Parathyroid adenoma (tissue), 2 donors: ENCODE results near the gene ZNF565.
A peak's percentile ranks its signal among the peaks of the same experiment; 100 is the strongest.

Experiments
- H2AFZ ChIP-seq: fragments of 300-600 bp; sonication (generic); one replicate; pipeline ENCODE4 v1.7.0; 2017; ENCODE audit warnings: antibody characterized with exemption, mild to moderate bottlenecking
- H3K27ac ChIP-seq: fragments of 300-600 bp; sonication (generic); one replicate; pipeline ENCODE4 v1.7.0; 2017
- H3K27me3 ChIP-seq: fragments of 300-600 bp; sonication (generic); one replicate; pipeline ENCODE4 v1.7.0; 2017; ENCODE audit warnings: low read length; ENCODE audit not compliant: control insufficient read depth, insufficient read depth
- H3K36me3 ChIP-seq: fragments of 300-600 bp; sonication (generic); one replicate; pipeline ENCODE4 v1.7.0; 2017; ENCODE audit warnings: low read length; ENCODE audit not compliant: control insufficient read depth, insufficient read depth
- H3K4me1 ChIP-seq: fragments of 300-600 bp; sonication (generic); one replicate; pipeline ENCODE4 v1.7.0; 2017; ENCODE audit warnings: control low read depth
- H3K4me2 ChIP-seq: fragments of 300-600 bp; sonication (generic); one replicate; pipeline ENCODE4 v1.7.0; 2017; ENCODE audit warnings: low read length
- H3K4me3 ChIP-seq: fragments of 300-600 bp; sonication (generic); one replicate; pipeline ENCODE4 v1.7.0; 2017; ENCODE audit warnings: low read depth, low read length
- H3K79me2 ChIP-seq: fragments of 300-600 bp; sonication (generic); one replicate; pipeline ENCODE4 v1.7.0; 2017; ENCODE audit warnings: control low read depth
- H3K9ac ChIP-seq: fragments of 300-600 bp; sonication (generic); one replicate; pipeline ENCODE4 v1.7.0; 2017; ENCODE audit warnings: mild to moderate bottlenecking
- H3K9me3 ChIP-seq: fragments of 300-600 bp; sonication (generic); one replicate; pipeline ENCODE4 v1.7.0; 2017; ENCODE audit warnings: low read length; ENCODE audit not compliant: control insufficient read depth
- TF ChIP-seq, protein P1 (sequence below): fragments of 300-600 bp; sonication (generic); IDR thresholded peaks from one replicate; pipeline ENCODE4 v1.7.0; 2017; ENCODE audit warnings: antibody characterized with exemption, mild to moderate bottlenecking
- donor health status: primary hyperparathyroidism.

The ZNF565 gene

DNA sequence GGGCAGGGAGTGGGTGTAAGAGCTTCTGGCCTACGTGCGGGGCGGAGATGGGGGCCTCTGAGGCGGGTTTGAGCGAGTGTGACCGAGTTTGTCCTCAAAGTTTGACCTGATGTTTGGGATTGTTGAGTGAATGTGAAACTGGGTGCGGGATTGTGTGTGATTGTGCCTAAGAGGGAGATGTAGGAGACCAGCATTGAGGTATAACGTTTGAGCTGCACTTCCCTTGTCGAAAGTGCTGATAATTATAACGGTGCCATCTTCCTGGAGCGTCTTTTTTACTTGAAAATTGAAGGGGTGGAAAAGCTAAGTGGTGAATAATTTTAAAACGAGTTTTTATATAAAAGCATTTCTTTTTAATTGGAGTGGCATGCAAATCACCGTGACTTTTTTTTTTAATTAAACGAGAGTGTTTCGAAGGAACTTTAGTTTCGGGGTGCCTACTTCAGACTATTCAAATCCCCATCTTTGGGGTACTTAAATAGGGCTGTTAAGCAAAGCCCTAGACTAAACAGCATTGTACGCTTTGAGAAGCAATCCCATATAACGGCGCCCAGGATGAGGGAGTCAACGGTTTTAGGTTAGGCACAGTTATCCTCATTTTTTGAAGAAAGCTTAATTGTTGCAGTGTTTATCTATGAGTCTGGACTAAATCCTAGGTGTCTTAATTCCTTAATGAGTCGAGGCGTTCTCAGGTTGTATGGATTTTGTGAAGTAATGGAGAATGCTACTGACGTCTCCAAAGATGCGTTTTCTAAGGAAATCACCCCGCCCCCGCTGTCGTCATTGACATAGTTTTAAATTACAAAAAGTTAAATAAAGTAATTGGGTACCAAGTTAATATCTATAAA lies 1.0 kb upstream of the ZNF565 start:
- H3K4me1 ChIP-seq: peaks cover 5% of the 10 kb centered on the region
- no peaks in the 10 kb centered on the region for H3K27me3 ChIP-seq
- peak overlapping the region; percentile 83 for H3K4me3 ChIP-seq
- peak overlapping the region; percentile 68 for H3K9ac ChIP-seq
- peak overlapping the region; percentile 89 for H3K27ac ChIP-seq
- no peaks in the 10 kb centered on the region for H3K36me3 ChIP-seq
- TF ChIP-seq, protein P1, sequence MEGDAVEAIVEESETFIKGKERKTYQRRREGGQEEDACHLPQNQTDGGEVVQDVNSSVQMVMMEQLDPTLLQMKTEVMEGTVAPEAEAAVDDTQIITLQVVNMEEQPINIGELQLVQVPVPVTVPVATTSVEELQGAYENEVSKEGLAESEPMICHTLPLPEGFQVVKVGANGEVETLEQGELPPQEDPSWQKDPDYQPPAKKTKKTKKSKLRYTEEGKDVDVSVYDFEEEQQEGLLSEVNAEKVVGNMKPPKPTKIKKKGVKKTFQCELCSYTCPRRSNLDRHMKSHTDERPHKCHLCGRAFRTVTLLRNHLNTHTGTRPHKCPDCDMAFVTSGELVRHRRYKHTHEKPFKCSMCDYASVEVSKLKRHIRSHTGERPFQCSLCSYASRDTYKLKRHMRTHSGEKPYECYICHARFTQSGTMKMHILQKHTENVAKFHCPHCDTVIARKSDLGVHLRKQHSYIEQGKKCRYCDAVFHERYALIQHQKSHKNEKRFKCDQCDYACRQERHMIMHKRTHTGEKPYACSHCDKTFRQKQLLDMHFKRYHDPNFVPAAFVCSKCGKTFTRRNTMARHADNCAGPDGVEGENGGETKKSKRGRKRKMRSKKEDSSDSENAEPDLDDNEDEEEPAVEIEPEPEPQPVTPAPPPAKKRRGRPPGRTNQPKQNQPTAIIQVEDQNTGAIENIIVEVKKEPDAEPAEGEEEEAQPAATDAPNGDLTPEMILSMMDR: no peak
- peaks cover 42% of the 10 kb centered on the region for H3K79me2 ChIP-seq
- peak overlapping the region; percentile 70 for H2AFZ ChIP-seq
- no peaks in the 10 kb centered on the region for H3K9me3 ChIP-seq
- H3K4me2 ChIP-seq: peak overlapping the region; percentile 84

DNA sequence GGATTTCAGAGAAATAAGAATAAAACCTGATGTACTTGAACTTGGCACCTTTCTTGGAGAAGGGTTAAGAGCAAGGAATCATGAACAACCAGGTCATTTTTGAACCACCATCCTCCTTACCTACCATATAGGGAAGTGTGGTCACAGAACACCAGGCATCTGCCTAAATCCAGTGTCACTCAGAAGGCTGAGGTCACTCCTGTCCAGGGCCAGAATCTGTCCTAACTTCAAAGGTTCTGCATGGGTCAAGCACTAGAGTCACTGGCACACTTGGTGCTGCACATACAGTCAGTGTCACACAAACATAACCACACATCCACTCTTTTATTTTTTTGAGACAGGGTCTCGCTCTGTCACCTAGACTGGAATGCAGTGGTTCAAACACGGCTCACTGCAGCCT lies 1.6 kb downstream of the ZNF565 start:
- TF ChIP-seq, protein P1: no peak
- Histone ChIP-seq H3K9me3 (no peaks in the 10 kb centered on the region), H3K27ac (no peak overlapping the region)

DNA sequence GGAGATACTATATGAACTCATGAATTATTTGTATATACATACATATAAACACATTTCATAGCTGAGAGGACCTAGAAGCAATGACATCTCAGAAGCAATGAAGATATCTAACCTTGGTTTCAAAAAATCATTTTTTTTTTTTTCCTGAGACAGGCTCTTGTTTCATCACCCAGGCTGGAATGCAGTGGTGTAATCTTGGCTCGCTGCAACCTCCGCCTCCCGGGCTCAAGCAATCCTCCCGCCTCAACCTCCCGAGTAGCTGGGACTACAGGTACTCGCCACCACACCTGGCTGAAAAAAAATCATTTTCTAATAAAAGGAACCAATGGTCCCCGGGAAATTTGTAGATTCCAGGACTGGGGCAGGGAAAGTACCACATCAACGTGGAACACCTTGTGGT lies 4.0 kb downstream of the ZNF565 start:
- Histone ChIP-seq H3K27me3 (no peaks in the 10 kb centered on the region), H3K79me2 (peaks cover 20% of the 10 kb centered on the region), H3K4me2 (no peak overlapping the region), H3K9me3 (no peaks in the 10 kb centered on the region), H3K9ac (no peak overlapping the region), H3K4me3 (no peak overlapping the region), H2AFZ (no peak overlapping the region), H3K36me3 (no peaks in the 10 kb centered on the region), H3K4me1 (no peaks in the 10 kb centered on the region), H3K27ac (no peak overlapping the region)
- TF ChIP-seq, protein P1: no peak

More for the DNA sequence above, 1.6 kb downstream of the ZNF565 start:
- peaks cover 5% of the 10 kb centered on the region for H3K4me1 ChIP-seq
- H3K36me3 ChIP-seq: no peaks in the 10 kb centered on the region
- H3K4me3 ChIP-seq: no peak overlapping the region
- H3K9ac ChIP-seq: no peak overlapping the region
- H3K27me3 ChIP-seq: no peaks in the 10 kb centered on the region
- H2AFZ ChIP-seq: no peak overlapping the region
- no peak overlapping the region for H3K4me2 ChIP-seq
- H3K79me2 ChIP-seq: peaks cover 28% of the 10 kb centered on the region

DNA sequence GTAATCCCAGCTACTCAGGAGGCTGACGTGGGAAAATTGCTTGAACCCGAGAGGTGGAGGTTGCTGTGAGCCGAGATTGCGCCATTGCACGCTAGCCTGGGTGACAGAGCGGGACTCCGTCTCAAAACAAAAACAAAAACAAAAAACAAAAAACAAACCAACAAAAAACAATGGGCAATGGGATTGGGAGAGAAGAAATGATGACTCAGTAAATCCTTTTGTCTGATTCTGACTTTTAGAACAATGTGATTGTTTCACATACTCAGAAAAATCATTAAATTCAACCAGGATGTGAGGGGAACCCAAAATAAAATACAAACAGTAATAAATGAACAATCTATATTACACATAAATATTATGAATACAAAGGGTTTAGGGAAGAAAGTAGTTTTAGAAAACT lies 5.1 kb downstream of the ZNF565 start:
- Histone ChIP-seq H3K79me2 (peaks cover 18% of the 10 kb centered on the region), H3K9ac (no peak overlapping the region), H3K9me3 (no peaks in the 10 kb centered on the region), H3K27me3 (no peaks in the 10 kb centered on the region), H3K4me1 (no peaks in the 10 kb centered on the region), H2AFZ (no peak overlapping the region), H3K4me3 (no peak overlapping the region), H3K27ac (no peak overlapping the region), H3K4me2 (no peak overlapping the region), H3K36me3 (no peaks in the 10 kb centered on the region)
- TF ChIP-seq, protein P1: no peak
